GM19372 (cell line): ENCODE measurements around the gene CRNN.

Experiments
- ATAC-seq: cut with Tn5 transposase; IDR thresholded peaks from one replicate; pipeline ENCODE4 v1.9.1; 2021; ENCODE audit warnings: mild to moderate bottlenecking, low read depth, moderate library complexity; ENCODE audit not compliant: unreplicated experiment

CRNN gene

DNA sequence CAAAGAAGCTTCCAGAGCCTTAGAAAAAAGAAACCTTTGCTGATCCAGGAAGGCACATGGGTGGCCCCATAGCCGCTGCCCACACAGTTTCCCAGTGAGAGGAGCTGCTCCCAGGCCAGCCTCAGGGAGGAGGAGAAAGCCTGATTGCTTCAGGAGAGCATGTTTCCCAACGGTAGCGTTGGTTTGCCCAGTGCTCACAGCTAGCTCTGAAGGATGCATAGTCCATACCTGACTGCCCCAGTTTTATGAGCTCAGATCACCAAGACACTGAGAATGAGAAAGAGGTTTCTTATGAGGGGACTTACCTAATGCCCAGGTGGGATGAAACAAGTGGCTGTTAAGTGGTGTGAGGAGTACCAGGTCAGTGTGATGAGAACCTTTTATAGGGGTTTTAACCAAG is at the start of gene CRNN:
Gene CRNN (minus strand): TSS at position 355 of the 400 bp plus-strand sequence. CDS start 2,030 bp downstream, outside the sequence.
- no peak for ATAC-seq

DNA sequence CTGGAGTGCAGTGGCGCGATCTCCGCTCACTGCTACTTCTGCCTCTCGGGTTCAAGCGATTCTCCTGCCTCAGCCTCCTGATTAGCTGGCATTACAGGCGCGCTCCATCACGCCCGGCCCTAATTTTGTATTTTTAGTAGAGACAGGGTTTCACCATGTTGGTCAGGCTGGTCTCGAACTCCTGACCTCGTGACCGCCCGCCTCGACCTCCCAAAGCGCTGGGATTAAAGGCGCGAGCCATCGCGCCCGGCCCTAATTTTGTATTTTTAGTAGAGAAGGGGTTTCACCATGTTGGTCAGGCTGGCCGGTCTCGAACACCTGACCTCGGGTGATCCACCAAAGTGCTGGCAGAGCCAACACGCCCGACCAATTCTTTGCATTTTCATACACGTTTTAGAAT is 48.6 kb upstream of the CRNN start:
- ATAC-seq, result no peak

DNA sequence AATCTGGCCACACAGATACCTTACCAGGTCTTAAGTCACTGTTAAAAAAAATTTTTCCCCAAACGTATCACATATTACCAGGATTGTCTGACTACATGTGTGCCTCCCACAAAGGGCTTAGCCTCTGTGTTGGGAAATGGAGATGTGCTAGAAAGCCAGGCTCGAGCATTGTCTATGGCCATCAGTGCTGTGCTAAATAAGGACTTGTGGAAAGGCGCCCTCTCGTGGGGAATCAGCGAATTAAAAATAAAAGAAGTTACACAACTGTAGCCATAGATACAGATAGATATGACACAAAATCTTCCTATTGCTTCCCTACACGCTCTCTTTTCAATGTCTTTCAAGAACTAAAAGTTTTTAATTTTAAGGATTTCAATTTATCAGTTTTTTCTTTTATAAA is 47.5 kb upstream of the CRNN start:
- no peak for ATAC-seq

DNA sequence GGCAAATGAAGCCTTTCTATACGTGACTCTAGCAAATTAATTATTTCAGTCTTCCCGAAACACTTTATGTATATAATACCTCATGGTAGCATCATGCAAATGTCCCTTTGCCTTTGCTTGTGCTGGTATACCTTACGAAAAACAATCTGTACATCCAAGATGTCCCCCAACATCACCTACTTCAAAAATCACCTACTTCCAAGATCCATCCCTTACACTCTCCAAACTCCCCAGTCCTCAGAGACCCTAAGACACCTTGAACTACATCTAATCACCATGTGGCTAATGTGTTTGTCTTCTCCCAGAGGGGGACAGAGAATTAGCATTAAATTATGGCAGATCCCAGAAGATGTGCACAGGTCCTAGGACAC is 46.5 kb upstream of the CRNN start:
- ATAC-seq, result no peak

DNA sequence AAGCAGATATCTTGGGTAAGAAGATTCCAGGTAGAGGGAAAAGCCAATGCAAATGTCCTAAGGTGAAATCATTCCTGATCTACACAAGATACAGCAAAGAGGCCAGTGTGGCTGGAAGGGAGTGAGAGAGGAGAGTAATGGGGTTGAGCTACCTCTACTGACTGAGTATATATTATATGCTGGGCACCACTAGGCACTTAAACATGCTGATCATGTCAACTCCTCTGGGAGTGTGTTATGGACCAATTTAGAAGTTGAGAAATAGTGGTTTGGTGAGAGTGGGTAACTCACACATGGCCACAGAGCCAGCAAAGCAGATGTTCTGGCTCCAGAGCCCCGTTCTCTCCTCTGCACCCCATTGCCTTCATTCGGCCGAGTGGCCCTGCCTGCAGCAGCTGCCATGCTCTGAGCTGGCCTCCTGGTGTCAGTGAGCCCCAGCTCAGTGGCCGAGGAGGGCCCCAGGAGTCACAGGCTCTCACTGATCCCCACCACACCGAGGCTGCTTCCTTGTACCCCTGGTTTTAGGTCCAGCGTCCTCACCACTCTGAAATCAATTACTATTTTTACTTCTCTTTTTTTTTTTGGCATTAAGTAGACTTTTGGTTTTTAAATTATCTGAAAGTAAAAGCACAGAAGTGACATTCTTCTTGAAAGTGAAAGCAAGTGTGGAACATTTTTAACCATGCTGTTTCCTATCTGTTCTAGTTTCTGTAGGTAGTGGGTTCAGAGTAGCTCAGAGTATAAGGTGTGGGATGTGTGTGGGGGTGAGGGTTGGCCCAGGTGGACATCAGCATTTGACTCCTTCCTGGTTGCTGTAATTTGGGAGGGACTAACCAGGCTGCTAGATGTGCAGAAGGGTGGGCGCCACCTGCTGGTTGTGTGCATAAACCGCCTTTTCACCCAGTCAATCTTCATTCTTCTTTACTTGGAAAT is 45.8 kb upstream of the CRNN start:
- ATAC-seq, result peak; percentile 96

DNA sequence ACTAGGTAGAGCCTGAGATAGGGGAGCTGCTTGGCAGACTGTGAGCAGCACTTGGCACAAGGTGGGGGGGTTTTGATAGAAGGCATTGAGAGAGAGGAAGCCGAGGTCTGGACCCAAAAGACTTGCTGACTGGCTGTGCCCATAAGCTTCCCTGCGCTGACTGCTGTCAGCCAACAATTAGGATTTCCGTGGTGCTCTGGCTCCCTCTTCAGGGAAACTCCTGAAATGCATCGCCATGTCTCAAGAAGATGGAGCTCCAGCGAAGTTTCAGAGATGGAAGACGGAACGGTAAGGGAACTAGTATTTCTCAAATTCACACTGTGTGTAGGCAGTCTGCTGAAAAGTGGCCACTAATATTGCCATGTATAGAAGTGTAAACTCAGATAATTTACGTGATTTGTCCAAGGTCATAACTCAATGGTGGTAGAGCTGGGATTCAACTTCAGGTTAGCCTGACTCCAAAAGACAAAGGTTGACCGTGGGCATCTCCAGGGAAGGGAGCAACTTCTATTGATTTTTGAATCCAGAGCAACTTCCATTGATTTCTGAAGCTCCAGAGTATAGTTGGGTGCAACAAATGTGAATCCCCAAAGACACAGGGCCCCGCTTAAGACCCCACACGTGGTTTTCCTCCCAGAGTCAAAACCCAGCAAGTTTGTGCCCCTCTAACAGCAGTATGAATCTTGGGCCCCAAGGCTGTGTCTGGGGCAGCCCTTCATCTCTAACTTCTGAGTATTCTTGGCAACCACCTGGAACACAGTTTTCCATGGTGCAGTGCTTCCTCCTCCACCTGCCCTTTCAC is 44.5 kb upstream of the CRNN start:
- no peak for ATAC-seq

DNA sequence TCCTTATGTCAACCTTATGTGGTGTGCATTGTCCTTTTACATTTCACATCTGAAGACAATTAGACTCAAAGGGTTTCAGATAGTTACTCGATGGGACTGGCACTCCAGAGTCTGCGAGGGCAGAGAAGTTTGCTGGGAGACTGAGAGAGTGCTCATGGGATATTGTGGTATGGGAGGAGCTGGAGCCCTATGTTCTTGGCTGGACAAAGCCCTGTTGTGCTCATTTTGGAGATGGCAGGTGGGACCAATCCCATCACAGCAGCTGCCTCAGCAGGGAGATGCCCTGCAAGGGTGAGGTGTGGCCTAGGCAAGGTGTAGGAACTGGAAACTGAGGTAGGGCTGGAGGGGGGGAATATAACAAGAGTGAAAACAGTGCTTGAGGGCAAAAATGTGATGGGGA is 43.5 kb upstream of the CRNN start:
- no peak for ATAC-seq

DNA sequence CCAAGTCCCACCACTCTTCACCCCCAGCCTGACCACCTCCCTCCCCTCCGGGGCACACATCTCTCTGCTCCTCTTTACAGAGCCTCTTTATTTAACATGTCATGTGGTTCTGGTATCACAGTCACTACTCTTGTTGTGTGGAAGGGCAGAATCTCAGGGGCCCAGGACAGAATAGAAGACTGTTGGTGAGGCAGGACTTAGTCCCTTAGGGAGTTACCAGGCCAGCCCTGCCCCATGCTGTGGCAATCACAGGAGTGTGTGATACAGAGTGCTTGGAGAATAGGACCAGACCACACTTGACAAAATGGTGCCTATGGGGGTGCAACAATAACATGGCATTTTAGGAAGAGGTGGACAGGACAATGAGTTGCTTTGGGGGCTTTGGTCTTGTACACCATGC is 43.0 kb upstream of the CRNN start:
- ATAC-seq, result no peak

DNA sequence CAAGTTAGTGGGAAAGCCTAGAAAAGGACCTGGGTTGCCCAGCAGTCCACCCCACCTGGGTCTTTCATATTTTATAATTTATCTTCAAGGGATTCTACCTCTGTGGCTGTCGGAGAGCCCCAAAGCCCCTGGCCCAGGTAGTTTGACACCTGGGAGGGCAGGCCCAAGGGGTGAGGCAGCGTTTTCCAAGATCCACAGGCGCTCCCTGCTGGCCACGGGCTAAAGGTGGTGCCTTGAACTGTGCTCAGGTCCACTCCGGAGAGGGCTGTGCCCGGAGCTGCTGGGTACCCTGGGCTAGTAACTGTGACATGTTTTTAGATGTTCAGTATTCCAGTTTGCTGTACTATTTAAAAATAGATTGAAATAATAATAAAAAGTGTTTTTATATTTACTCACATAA is 37.2 kb upstream of the CRNN start:
- ATAC-seq, result no peak

DNA sequence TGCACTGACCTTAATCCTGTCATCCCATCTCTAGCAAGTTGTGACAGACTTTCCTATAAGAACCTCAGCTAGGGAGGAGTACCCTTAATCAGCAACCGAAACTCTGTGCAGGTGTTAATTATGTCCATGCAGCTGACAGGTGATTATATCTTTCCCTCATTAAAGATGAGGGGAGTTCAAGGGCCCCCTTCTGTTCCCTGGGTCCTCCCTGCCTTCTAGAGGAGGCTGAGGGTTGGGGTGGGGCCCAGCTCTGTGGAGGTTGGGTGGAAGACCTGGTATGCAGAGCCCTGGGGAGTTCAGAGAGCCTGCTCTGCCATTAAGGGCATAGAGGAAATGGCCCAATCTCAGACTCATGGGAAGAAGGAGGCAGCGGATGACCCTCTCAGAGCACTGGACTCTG is 35.6 kb upstream of the CRNN start:
- no peak for ATAC-seq

DNA sequence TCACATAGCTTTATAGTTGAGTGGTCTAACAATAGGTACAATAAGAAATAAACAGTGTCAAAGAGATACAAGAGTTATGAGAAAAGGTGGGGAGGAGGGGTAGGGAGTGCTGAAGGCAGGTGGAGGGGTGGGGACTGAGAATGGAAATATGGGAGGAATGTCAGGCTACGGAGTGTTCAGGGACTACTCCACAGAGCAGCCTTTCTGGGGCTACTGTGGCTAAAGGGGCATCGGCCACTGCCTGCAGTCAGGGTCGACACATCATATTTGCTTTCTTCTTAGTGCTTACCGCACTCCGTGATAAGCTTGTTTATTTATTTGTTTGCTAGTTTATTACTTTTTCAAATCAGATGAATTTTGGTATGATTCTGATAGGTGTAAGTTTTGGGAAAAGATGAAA is 34.4 kb upstream of the CRNN start:
- ATAC-seq, result no peak

DNA sequence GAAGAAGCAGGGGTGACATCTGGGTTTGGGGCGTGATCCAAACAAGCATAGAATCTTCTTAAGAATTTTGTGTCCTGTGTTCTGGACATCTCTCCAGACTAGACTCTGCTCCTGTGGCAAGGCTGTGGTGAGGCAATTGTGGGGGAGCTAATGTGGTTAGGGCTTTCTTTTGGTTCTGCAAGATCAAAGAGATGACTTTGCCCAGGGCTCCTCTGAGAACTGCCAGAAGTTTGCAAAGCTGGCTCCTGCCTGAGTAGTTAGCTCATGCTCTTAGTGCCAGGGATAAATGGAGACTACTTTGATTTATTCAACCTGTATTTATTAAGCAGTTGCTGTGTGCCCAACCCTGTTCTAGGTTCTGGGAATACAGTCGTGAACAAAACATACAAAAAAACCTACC is 34.0 kb upstream of the CRNN start:
- no peak for ATAC-seq

DNA sequence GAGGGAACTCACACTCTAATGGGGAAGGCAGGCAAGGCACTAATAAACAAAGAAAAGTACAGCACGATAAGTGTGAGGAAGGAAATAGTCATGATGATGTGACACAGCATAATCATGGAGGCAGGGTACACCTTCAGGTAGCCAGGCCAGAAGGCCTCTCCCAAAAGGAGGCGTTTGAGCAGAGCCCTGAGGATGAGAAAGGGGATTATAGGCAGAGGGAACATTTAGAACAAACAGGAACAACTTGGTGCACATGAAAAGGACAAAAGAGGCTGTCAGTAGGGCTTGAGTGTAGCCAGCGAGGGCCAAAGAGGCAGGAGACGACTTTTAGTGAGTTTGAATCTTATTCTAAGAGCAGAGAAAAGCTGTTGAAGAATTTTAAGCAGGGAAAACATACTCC is 33.4 kb upstream of the CRNN start:
- ATAC-seq, result no peak

DNA sequence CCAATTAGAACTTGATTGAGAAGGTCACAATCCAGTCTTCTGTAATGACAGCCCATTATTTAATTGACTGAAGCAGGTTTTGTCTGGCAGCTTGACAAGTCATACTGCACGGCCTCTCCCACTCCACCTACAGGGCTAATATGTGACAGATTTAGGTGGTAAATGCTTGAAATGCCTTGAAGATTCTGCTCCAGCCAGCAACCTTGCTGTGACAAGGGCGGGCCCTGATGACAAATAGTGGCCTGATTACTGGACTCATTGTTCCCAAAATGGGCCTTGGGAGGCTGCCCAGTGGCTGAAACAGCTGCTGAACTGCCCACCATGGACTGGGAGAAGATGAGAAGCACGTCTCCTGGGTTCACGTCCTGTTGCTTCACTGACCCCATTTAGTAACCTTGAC is 30.0 kb upstream of the CRNN start:
- no peak for ATAC-seq

DNA sequence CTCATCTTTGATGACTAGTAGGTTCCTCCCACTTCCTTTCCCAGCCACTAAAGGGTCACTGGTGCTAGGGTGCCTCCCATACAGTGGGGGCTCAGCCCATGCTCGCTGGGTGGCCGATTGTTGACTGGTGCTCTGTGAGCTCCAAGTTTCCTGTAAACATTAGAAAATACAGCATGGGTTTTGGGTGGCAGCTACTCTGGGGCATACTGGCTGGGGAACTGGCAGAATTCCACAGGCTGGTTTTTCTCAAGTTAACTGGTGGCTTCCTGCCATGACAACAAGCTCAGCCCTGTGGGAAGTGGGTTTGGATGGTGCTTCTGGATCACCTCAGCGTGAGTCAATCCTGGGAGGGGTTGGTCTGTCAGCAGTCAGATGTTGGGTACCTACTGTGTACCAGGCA is 28.7 kb upstream of the CRNN start:
- ATAC-seq, result no peak

DNA sequence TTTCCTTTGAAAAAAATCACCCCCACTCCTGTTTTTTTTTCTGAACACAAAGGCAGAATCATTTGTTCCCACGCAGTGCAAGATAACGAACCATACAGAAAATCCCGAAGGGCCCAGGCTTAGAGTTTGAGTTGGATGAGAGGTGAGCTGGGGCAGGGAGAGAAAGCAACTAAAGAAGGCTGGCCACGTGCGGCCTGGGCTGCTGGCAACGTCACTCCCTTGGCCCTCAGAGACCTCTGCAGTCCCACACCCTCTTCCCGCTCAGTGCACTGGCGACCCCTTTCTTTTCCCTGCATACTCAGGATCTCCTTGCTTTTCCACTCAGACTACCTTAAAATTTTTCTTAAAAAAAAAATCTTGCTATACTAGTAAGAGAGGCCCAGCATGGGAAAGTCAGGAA is 28.2 kb upstream of the CRNN start:
- ATAC-seq, result no peak

DNA sequence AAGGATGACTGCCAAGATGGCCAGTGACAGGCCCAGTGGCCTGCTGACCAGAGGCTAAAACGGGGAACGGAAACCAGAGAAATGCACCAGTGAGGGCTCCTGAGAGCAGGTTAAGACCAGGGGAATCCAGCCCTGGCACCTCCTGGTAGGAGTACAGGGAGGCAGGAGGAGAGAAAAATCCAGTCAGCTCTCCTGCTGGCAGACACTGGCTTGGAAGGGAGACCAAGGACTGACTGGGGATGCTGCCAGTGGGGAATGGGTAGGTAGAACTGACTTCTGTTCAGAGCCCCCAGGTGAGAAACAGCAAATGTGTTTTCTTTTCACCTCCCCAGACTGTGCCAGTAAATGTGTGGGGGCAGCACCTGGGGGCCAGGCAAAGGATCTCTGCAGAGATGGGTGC is 27.7 kb upstream of the CRNN start:
- no peak for ATAC-seq

DNA sequence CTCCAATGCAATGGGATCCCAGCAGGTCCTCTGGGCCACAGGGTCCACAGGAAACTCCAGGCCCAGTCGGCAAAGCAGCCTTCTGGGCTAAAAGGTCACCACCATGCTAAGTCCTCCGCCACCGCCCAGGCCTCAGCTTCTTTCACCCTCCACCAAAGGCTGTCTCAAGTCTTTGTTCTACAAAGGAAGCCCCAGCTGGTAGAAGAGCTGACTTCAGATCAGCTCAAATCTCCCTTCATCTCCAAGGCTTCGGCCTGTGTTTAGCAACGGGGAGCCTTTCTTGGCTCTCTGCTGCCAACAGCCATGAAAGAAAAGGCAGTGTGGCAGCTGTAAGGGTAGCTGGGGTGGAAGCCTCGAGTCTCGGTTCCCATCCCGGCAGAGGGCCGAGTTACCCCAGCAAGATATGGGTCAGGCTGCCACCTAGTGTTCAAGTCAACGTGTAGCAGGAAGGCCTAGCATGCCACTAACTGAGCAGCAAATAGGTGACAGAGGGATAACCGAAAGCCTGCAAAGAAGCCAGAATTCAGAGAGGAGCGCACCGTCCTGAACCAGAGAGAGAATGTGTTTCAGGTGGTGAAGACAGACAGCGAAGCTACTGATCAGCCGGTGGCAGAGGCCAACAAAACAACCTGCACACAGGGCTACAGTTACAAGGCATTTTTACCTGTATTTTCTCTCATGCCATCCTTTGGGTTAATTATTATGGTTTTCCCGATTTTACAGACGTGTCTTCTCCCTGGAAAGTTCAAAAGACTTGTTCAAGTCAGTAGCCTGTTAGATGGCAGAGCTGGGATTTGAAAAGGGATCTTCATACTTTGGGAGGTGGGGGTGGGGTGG is 26.8 kb upstream of the CRNN start:
- peak; percentile 81 for ATAC-seq

DNA sequence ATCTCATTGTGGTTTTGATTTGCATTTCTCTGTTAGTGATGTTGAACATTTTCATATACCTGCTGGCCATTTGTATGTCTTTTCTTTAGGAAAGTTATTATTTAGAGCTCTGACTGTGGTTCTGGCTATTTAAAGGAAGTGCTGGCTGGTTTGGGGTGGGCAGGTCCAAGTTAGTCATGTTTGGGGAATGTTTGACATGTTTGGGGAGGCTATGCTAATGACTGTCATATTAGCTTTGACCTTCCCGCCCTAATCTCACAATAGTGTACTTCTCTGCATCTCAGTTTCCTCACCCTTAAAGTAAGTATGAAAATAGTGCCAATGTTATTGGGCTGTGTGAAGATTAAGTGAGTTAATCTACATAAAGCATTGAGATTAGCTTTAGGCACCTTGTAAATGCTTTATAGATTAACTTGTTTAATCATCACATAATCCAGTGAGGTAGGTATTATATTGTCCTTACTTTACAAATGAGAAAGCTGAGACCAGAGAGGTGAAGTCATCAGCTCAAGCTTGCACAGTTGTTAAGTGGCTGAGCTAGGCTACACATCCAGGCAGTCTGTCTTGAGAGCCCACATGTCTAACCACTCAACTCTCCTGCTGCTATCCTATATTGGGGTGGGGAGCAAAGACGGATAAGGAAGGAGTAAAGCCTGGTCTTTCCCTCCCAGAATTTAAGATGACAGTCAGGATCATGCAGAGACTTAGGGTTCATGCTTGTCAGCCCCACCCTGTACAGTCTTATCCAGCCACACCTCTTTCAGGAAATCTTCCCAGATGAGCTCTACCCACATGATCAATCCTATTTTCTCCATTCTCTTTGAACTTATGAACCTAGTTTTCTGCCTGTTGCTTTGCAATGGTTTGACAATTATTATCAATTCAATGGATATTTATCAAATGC is 22.8 kb upstream of the CRNN start:
- ATAC-seq, result no peak

DNA sequence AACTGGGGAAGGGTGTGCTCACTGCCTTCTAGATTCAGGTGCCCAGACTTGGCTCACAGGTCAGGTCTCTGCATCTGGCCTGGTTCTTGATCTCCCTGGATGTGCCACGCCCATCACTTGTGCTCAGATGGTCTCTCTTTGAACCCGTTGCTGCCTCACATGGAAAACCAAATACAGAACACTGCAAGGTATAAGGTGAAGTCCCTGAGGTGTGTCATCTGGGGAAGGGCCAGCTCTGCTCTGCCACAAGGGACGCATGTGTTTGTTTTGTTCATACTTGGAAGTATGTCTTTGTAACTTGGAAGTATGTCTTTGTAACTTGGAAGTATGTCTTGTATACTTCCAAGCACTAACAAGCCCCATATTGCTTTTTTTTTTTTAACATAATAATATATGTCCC is 13.4 kb upstream of the CRNN start:
- ATAC-seq, result no peak
